H9 (cell line): Measurements from ENCODE around the gene YTHDC2. TPM values are rescaled to one million over a fixed set of nuclear protein-coding genes. Genes with fewer than 3 reads are reported as not detected.

ENCODE experiments used
- DNase-seq: peaks from one replicate; pipeline ENCODE4 v3.0.0-alpha.2; 2017
- H2AFZ ChIP-seq: one replicate; pipeline ENCODE4 v1.6.1; 2013; ENCODE audit warnings: mild to moderate bottlenecking, low read length, control low read depth, moderate library complexity
- H2AK5ac ChIP-seq: 2 replicates; pipeline ENCODE4 v1.6.1; 2013; ENCODE audit warnings: low read length, control low read depth, mixed read lengths; ENCODE audit not compliant: insufficient read length
- H2BK120ac ChIP-seq: one replicate; pipeline ENCODE4 v1.6.1; 2013; ENCODE audit warnings: low read depth, mild to moderate bottlenecking, low read length, control low read depth, inconsistent platforms; ENCODE audit not compliant: poor library complexity, severe bottlenecking
- H2BK12ac ChIP-seq: 2 replicates; pipeline ENCODE4 v1.6.1; 2013; ENCODE audit warnings: low read length, control low read depth, mixed read lengths, low read depth; ENCODE audit not compliant: insufficient read length
- H2BK15ac ChIP-seq: 2 replicates; pipeline ENCODE4 v1.6.1; 2013; ENCODE audit warnings: low read depth, low read length, control low read depth
- H2BK20ac ChIP-seq: one replicate; pipeline ENCODE4 v1.6.1; 2013; ENCODE audit warnings: low read depth, mild to moderate bottlenecking, low read length, control low read depth, inconsistent platforms; ENCODE audit not compliant: poor library complexity, severe bottlenecking
- H2BK5ac ChIP-seq: 2 replicates; pipeline ENCODE4 v1.6.1; 2013; ENCODE audit warnings: low read length, control low read depth, mixed read lengths; ENCODE audit not compliant: insufficient read length
- H3K14ac ChIP-seq: 2 replicates; pipeline ENCODE4 v1.6.1; 2013; ENCODE audit warnings: low read length, control low read depth; ENCODE audit not compliant: insufficient read depth
- H3K18ac ChIP-seq: 2 replicates; pipeline ENCODE4 v1.6.1; 2013; ENCODE audit warnings: low read depth, mild to moderate bottlenecking, mixed read lengths, low read length, control low read depth; ENCODE audit not compliant: insufficient read length
- H3K23ac ChIP-seq: 2 replicates; pipeline ENCODE4 v1.6.1; 2013; ENCODE audit warnings: low read length, control low read depth, mixed read lengths, low read depth; ENCODE audit not compliant: insufficient read length
- H3K23me2 ChIP-seq: 2 replicates; pipeline ENCODE4 v1.6.1; 2013; ENCODE audit warnings: low read depth, mild to moderate bottlenecking, mixed read lengths, low read length, control low read depth; ENCODE audit not compliant: insufficient read length, poor library complexity, severe bottlenecking
- H3K27ac ChIP-seq: 2 replicates; pipeline ENCODE4 v1.5.1; 2013; ENCODE audit warnings: low read length, control low read depth, mixed read lengths, low read depth; ENCODE audit not compliant: insufficient read length
- H3K27me3 ChIP-seq: 2 replicates; pipeline ENCODE4 v1.6.1; 2013; ENCODE audit warnings: low read length, control low read depth, inconsistent platforms; ENCODE audit not compliant: insufficient read depth
- H3K4ac ChIP-seq: 2 replicates; pipeline ENCODE4 v1.6.1; 2013; ENCODE audit warnings: low read depth, mild to moderate bottlenecking, control low read depth, inconsistent platforms, low read length, moderate library complexity
- H3K4me1 ChIP-seq: 2 replicates; pipeline ENCODE4 v1.6.1; 2013; ENCODE audit warnings: low read length, control low read depth, inconsistent platforms; ENCODE audit not compliant: insufficient read depth
- H3K4me2 ChIP-seq: 2 replicates; pipeline ENCODE4 v1.6.1; 2013; ENCODE audit warnings: low read length, control low read depth, mixed read lengths; ENCODE audit not compliant: insufficient read length, insufficient read depth
- H3K56ac ChIP-seq: 2 replicates; pipeline ENCODE4 v1.6.1; 2013; ENCODE audit warnings: low read depth, mild to moderate bottlenecking, mixed read lengths, low read length, control low read depth; ENCODE audit not compliant: insufficient read length
- H3K79me1 ChIP-seq: 2 replicates; pipeline ENCODE4 v1.6.1; 2013; ENCODE audit warnings: low read depth, mild to moderate bottlenecking, moderate library complexity, low read length, control low read depth, inconsistent platforms; ENCODE audit not compliant: insufficient read depth, poor library complexity, severe bottlenecking
- H3K79me2 ChIP-seq: 2 replicates; pipeline ENCODE4 v1.6.1; 2013; ENCODE audit warnings: low read length, control low read depth, inconsistent platforms; ENCODE audit not compliant: insufficient read depth
- H3K9ac ChIP-seq: 2 replicates; pipeline ENCODE4 v1.6.1; 2013; ENCODE audit warnings: low read length, control low read depth, mixed read lengths; ENCODE audit not compliant: insufficient read length; ENCODE audit errors: extremely low read depth
- H3K9me3 ChIP-seq: one replicate; pipeline ENCODE4 v1.6.1; 2013; ENCODE audit warnings: low read depth, low read length, inconsistent platforms; ENCODE audit not compliant: control insufficient read depth
- H3T11ph ChIP-seq: one replicate; pipeline ENCODE4 v1.6.1; 2013; ENCODE audit warnings: mild to moderate bottlenecking, low read length, control low read depth, inconsistent platforms
- H4K20me1 ChIP-seq: one replicate; pipeline ENCODE4 v1.6.1; 2013; ENCODE audit not compliant: control insufficient read depth, insufficient read length, insufficient read depth
- H4K5ac ChIP-seq: 2 replicates; pipeline ENCODE4 v1.6.1; 2013; ENCODE audit warnings: low read depth, mild to moderate bottlenecking, mixed read lengths, low read length, control low read depth; ENCODE audit not compliant: insufficient read length
- H4K8ac ChIP-seq: replicated peaks from 2 replicates; pipeline ENCODE4 v1.6.1; 2013; ENCODE audit warnings: low read length, control low read depth, mixed read lengths, low read depth; ENCODE audit not compliant: insufficient read length
- H4K91ac ChIP-seq: 2 replicates; pipeline ENCODE4 v1.6.1; 2013; ENCODE audit warnings: low read depth, mild to moderate bottlenecking, moderate library complexity, mixed read lengths, low read length, control low read depth; ENCODE audit not compliant: insufficient read length
- H3K27ac Mint-ChIP-seq, 3 experiments: 2 replicates in 2 of 3; 3 replicates in 1 of 3; pipeline ENCODE4 v1.8.0; 2020 to 2021; ENCODE audit warnings: mixed read lengths in 3 of 3, mild to moderate bottlenecking in 1 of 3, moderate library complexity in 1 of 3
- H3K27me3 Mint-ChIP-seq: 2 replicates; pipeline ENCODE4 v1.8.0; 2021; ENCODE audit warnings: low read depth, mild to moderate bottlenecking, moderate library complexity, mixed read lengths
- H3K36me3 Mint-ChIP-seq, 3 experiments: 2 replicates in 2 of 3; 3 replicates in 1 of 3; pipeline ENCODE4 v1.8.0; 2020 to 2021; ENCODE audit warnings: low read depth in 3 of 3, mixed read lengths in 3 of 3; ENCODE audit not compliant: insufficient read depth in 1 of 3
- H3K4me1 Mint-ChIP-seq, 2 experiments: 2 replicates each; pipeline ENCODE4 v1.8.0; 2020; ENCODE audit warnings: mixed read lengths in 2 of 2
- H3K4me3 Mint-ChIP-seq, 2 experiments: 2 replicates in 1 of 2; 3 replicates in 1 of 2; pipeline ENCODE4 v1.8.0; 2020 to 2021; ENCODE audit warnings: mild to moderate bottlenecking in 2 of 2, mixed read lengths in 2 of 2, moderate library complexity in 1 of 2
- H3K9me3 Mint-ChIP-seq, 2 experiments: 2 replicates in 1 of 2; 3 replicates in 1 of 2; pipeline ENCODE4 v1.8.0; 2020; ENCODE audit warnings: mild to moderate bottlenecking in 2 of 2, mixed read lengths in 2 of 2, moderate library complexity in 1 of 2
- CTCF ChIP-seq: fragments of 200-600 bp; sonication (generic); conservative IDR thresholded peaks from 3 replicates; pipeline ENCODE4 v1.8.0; 2021; ENCODE audit warnings: antibody characterized with exemption, mild to moderate bottlenecking
- WGBS: extraction: QIAGEN DNeasy Blood & Tissue Kit; methylation state at CpG from one replicate; pipeline ENCODE4 v1.1.7; 2013; ENCODE audit warnings: missing lambda C conversion rate, low lambda C conversion rate, mixed read lengths; ENCODE audit not compliant: insufficient read length; ENCODE audit errors: extremely low coverage; 5-methylcytosine and 5-hydroxymethylcytosine counted together
- total RNA-seq: library from RNA; stranded (reverse); gene quantifications from 2 replicates; pipeline ENCODE4 v1.2.1, GENCODE V29; 2021

Gene YTHDC2
- total RNA-seq, 1 experiment from 2014 or later = 22.5 TPM

GRCh38 chr5:113575074-113575473, 61.6 kb downstream of the YTHDC2 start:
- no peak overlapping the region for H3K56ac ChIP-seq
- H4K5ac ChIP-seq = no peak overlapping the region
- no peak overlapping the region for H2BK120ac ChIP-seq
- Mint-ChIP-seq H3K36me3 (peaks cover 29 to 44% (median 42%) of the 10 kb centered on the region in 3 experiments), H3K9me3 (no peaks in the 10 kb centered on the region), H3K4me1 (no peaks in the 10 kb centered on the region), H3K27me3 (no peaks in the 10 kb centered on the region), H3K4me3 (no peak overlapping the region), H3K27ac (peak overlapping the region in 2 of 3 experiments; percentile 3 to 5; a peak in 1 of 7 replicates)
- TF ChIP-seq CTCF = no peak
- no peak overlapping the region for H3K14ac ChIP-seq
- H3K9me3 ChIP-seq = no peaks in the 10 kb centered on the region
- H2AK5ac ChIP-seq = no peak overlapping the region
- no peak overlapping the region for H3T11ph ChIP-seq
- H3K27me3 ChIP-seq = no peaks in the 10 kb centered on the region
- no peak for DNase-seq
- H3K4me1 ChIP-seq = no peaks in the 10 kb centered on the region
- no peak overlapping the region for H4K91ac ChIP-seq
- no peak overlapping the region for H3K4ac ChIP-seq
- H2BK20ac ChIP-seq = no peak overlapping the region
- no peak overlapping the region for H2AFZ ChIP-seq
- no peak overlapping the region for H3K23ac ChIP-seq
- H4K8ac ChIP-seq = no peak overlapping the region
- H3K9ac ChIP-seq = no peak overlapping the region
- no peak overlapping the region for H2BK15ac ChIP-seq
- WGBS = no CpG with 5 or more reads among the region's 4 CpGs
- no peak overlapping the region for H3K18ac ChIP-seq
- H4K20me1 ChIP-seq = no peaks in the 10 kb centered on the region
- no peaks in the 10 kb centered on the region for H3K23me2 ChIP-seq
- H2BK5ac ChIP-seq = no peak overlapping the region
- no peak overlapping the region for H3K4me2 ChIP-seq
- no peaks in the 10 kb centered on the region for H3K79me1 ChIP-seq
- no peak overlapping the region for H2BK12ac ChIP-seq
- H3K27ac ChIP-seq = no peak overlapping the region
- H3K79me2 ChIP-seq = no peaks in the 10 kb centered on the region
